ENCODE data around the gene NXPH3. TPM values are rescaled to one million over a fixed set of nuclear protein-coding genes. Genes with fewer than 3 reads are reported as not detected.

The NXPH3 gene
- total and polyA plus RNA-seq, 9 of the 15 experiments (the other 6 are each of a cell fraction or from before 2014, with no cell fraction given): 0.04 to 0.27 (median 0.07) TPM; not detected in 2

DNA sequence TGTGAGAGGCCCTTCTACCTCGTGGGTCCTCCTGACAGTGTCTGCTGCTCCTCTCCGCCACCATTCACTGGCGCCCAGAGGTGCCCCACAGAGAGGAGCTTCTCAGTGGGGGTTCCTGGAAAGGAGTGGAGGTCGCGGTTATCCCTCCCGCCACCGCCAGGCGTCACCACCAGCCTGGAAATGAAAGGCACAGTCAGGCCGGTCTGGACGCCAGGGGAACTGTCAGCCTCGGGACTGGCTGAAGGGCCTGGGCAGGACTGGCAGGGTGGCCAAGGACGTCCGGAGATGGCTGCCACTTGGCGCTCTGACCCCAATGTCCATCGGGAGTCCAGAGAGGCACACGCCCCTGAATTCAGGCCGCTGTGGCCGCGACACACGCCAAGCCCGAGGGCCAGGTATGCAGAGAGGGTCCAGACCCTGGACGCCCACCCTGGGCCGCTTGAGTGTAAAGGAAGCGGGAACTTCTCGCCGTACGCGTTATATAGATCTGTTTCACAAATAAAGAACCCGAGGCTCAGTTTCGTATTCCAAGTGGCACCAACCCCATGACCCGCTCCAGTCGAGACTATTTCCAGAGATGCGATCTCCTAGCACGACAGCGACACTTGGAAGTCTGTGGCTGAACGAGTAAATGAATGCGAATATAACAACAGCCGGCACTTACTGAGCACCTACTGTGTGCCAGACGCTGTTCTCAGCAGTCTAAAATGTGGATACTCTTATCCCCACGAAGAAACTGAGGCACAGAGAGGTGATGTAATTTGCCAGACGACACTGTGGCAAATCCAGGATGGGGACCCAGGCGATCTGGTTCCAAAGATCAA lies 7.6 kb upstream of the NXPH3 start (continued):
- peak; percentile 88 to 94 for TF ChIP-seq RAD21 (CRISPR knock-in tag; conservative IDR thresholded peaks at IDR 0.05 in 1 of 2, IDR thresholded peaks at IDR 0.05 in 1 of 2)
- TF ChIP-seq, protein P1, sequence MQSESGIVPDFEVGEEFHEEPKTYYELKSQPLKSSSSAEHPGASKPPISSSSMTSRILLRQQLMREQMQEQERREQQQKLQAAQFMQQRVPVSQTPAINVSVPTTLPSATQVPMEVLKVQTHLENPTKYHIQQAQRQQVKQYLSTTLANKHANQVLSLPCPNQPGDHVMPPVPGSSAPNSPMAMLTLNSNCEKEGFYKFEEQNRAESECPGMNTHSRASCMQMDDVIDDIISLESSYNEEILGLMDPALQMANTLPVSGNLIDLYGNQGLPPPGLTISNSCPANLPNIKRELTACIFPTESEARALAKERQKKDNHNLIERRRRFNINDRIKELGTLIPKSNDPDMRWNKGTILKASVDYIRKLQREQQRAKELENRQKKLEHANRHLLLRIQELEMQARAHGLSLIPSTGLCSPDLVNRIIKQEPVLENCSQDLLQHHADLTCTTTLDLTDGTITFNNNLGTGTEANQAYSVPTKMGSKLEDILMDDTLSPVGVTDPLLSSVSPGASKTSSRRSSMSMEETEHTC (IDR thresholded peaks at IDR 0.05): no peak
- no peak for TF ChIP-seq IRF9 (tag; IDR thresholded peaks at IDR 0.05)
- no peak for TF ChIP-seq ARID3A (IDR thresholded peaks at IDR 0.05; ENCODE audit: borderline replicate concordance, low read depth, low read length)
- no peak for TF ChIP-seq TARDBP (IDR thresholded peaks at IDR 0.05)
- TF ChIP-seq ZNF507 (tag; conservative IDR thresholded peaks at IDR 0.05): no peak
- peak; percentile 69 for TF ChIP-seq GABPB1 (CRISPR knock-in tag; IDR thresholded peaks at IDR 0.05)
- TF ChIP-seq TAF9B (IDR thresholded peaks at IDR 0.05; ENCODE audit: partially characterized antibody): no peak
- TF ChIP-seq TFAP4 (CRISPR knock-in tag; IDR thresholded peaks at IDR 0.05; ENCODE audit: borderline replicate concordance): peak; percentile 72; the same call in 1 of the 2 replicates
- TF ChIP-seq ZFP91 (CRISPR knock-in tag; IDR thresholded peaks at IDR 0.05): no peak
- TF ChIP-seq ARNT (IDR thresholded peaks at IDR 0.05): no peak
- TF ChIP-seq KLF16 (IDR thresholded peaks at IDR 0.05): peak; percentile 59; the same call in 1 of the 2 replicates
- TF ChIP-seq HIVEP1 (CRISPR knock-in tag; IDR thresholded peaks at IDR 0.05): no peak
- TF ChIP-seq CEBPB (tag; IDR thresholded peaks at IDR 0.05): no peak
- TF ChIP-seq RB1 (IDR thresholded peaks at IDR 0.05; ENCODE audit: low read depth): peak; percentile 65; the same call in 1 of the 2 replicates
- no peak for TF ChIP-seq RAD51 (IDR thresholded peaks at IDR 0.05; ENCODE audit: borderline replicate concordance, low read depth)
- no peak for TF ChIP-seq PCBP2 (IDR thresholded peaks at IDR 0.05; ENCODE audit: low read depth, low read length, poor library complexity, severe bottlenecking)
- 0 out of 2 replicates have a peak, but pooled peaks have one; percentile 55 for TF ChIP-seq CBFB (CRISPR knock-in tag; IDR thresholded peaks at IDR 0.05)
- no peak for TF ChIP-seq PHTF2 (CRISPR knock-in tag; IDR thresholded peaks at IDR 0.05)
- no peak for TF ChIP-seq U2AF1 (optimal IDR thresholded peaks at IDR 0.05; ENCODE audit: low read depth, low read length)
- TF ChIP-seq BCOR (IDR thresholded peaks at IDR 0.05): 0 out of 2 replicates have a peak, but pooled peaks have one; percentile 28
- TF ChIP-seq ZNF347 (CRISPR knock-in tag; IDR thresholded peaks at IDR 0.05; ENCODE audit: low read depth): no peak

Measured in K562 (cell line).